Panc1 (cell line): ENCODE results near the gene FGGY.

ENCODE experiments used
- CTCF ChIP-seq: fragments of 450-650 bp; IDR thresholded peaks from 2 replicates; pipeline ENCODE4 v1.5.1; 2017; ENCODE audit warnings: mild to moderate bottlenecking
- POLR2AphosphoS5 ChIP-seq: IDR thresholded peaks from 2 replicates; pipeline ENCODE4 v1.6.1; 2012; ENCODE audit warnings: mild to moderate bottlenecking, low read depth, low read length, moderate library complexity
- SIN3A ChIP-seq: IDR thresholded peaks from 2 replicates; pipeline ENCODE4 v1.6.1; 2012; ENCODE audit warnings: low read depth, mild to moderate bottlenecking, low read length, moderate library complexity, borderline replicate concordance; ENCODE audit not compliant: insufficient read depth
- TCF7L2 ChIP-seq: IDR thresholded peaks from 2 replicates; pipeline ENCODE4 v1.6.1; 2011; ENCODE audit warnings: mild to moderate bottlenecking, low read depth, low read length, inconsistent platforms
- TF ChIP-seq, protein P1 (sequence below), 2 experiments: IDR thresholded peaks; 2 replicates each; pipeline ENCODE4 v1.6.1; 2011 to 2012; ENCODE audit warnings: low read depth in 2 of 2, control low read depth in 1 of 2, low read length in 1 of 2, mild to moderate bottlenecking in 1 of 2, moderate library complexity in 1 of 2; ENCODE audit not compliant: insufficient read depth in 1 of 2

DNA sequence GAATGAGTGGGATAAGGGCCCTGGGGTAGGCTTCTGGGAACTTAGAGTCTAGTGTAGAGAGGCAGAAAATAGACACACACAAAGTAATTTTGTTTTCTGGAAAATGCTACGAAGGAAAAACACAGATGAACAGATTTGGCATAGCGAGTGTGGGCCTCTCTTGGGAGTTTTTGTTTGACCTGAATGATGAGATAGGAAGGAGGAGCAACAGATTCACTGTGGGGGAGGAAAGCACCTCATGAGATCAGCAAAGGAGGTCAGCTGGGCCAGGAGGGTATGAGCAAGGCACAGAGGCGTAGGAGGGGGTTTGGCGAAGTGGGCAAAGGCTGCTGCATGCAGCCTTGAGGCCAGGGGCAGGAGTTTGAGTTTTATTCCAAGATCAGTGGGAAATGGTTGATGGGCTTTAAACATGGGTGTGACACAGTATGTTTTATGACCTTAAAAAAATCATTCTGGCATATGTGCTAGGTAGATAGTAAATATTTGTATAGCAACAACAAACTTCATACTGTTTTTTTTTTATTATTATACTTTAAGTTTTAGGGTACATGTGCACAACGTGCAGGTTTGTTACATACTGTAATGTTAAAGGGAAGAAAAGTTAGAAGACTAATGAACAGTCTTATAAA, 57.9 kb downstream of the FGGY start:
- TF ChIP-seq CTCF (no peak), POLR2AphosphoS5 (no peak), TCF7L2 (no peak), SIN3A (no peak)
- TF ChIP-seq, protein P1, sequence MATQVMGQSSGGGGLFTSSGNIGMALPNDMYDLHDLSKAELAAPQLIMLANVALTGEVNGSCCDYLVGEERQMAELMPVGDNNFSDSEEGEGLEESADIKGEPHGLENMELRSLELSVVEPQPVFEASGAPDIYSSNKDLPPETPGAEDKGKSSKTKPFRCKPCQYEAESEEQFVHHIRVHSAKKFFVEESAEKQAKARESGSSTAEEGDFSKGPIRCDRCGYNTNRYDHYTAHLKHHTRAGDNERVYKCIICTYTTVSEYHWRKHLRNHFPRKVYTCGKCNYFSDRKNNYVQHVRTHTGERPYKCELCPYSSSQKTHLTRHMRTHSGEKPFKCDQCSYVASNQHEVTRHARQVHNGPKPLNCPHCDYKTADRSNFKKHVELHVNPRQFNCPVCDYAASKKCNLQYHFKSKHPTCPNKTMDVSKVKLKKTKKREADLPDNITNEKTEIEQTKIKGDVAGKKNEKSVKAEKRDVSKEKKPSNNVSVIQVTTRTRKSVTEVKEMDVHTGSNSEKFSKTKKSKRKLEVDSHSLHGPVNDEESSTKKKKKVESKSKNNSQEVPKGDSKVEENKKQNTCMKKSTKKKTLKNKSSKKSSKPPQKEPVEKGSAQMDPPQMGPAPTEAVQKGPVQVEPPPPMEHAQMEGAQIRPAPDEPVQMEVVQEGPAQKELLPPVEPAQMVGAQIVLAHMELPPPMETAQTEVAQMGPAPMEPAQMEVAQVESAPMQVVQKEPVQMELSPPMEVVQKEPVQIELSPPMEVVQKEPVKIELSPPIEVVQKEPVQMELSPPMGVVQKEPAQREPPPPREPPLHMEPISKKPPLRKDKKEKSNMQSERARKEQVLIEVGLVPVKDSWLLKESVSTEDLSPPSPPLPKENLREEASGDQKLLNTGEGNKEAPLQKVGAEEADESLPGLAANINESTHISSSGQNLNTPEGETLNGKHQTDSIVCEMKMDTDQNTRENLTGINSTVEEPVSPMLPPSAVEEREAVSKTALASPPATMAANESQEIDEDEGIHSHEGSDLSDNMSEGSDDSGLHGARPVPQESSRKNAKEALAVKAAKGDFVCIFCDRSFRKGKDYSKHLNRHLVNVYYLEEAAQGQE (IDR thresholded peaks at IDR 0.05; ENCODE audit: insufficient read depth in 1 of 2, low read depth in 2 of 2, low read length in 1 of 2): no peak
